K562 (cell line): ENCODE results near the gene KDF1. TPM values are rescaled to one million over a fixed set of nuclear protein-coding genes. Genes with fewer than 3 reads are reported as not detected.

Experiments used
- ARHGAP35 ChIP-seq: fragments of 450-650 bp; IDR thresholded peaks from 2 replicates; pipeline ENCODE4 v1.6.1; 2018; ENCODE audit not compliant: partially characterized antibody
- ASH1L ChIP-seq: fragments of 450-650 bp; IDR thresholded peaks from 2 replicates; pipeline ENCODE4 v1.6.1; 2018; ENCODE audit warnings: borderline replicate concordance, mild to moderate bottlenecking, low read depth; ENCODE audit not compliant: partially characterized antibody
- BMI1 ChIP-seq: fragments of 150-350 bp; IDR thresholded peaks from 2 replicates; pipeline ENCODE4 v1.6.1; 2014; ENCODE audit warnings: low read length
- CBFB ChIP-seq: sonication (generic); formaldehyde crosslinking; IDR thresholded peaks from 2 replicates; pipeline ENCODE4 v1.4.0; 2020; ENCODE audit warnings: mild to moderate bottlenecking, missing genetic modification reagents
- COPS2 ChIP-seq: fragments of 450-650 bp; conservative IDR thresholded peaks from 2 replicates; pipeline ENCODE4 v1.6.1; 2016; ENCODE audit warnings: mild to moderate bottlenecking, moderate library complexity
- DIDO1 ChIP-seq: fragments of 450-650 bp; IDR thresholded peaks from 2 replicates; pipeline ENCODE4 v1.6.1; 2016; ENCODE audit warnings: low read depth, missing biosample characterization, missing genetic modification characterization
- GTF2B ChIP-seq: IDR thresholded peaks from 2 replicates; pipeline ENCODE4 v1.6.1; 2011; ENCODE audit not compliant: insufficient read length; ENCODE audit errors: extremely low read depth
- HES1 ChIP-seq: fragments of 450-650 bp; IDR thresholded peaks from 2 replicates; pipeline ENCODE4 v1.6.1; 2016; ENCODE audit warnings: low read depth, mild to moderate bottlenecking, moderate library complexity
- KDM2B ChIP-seq: fragments of 250-450 bp; sonication (Bioruptor Pico); IDR thresholded peaks from 2 replicates; pipeline ENCODE4 v1.8.0; 2021; ENCODE audit warnings: mild to moderate bottlenecking, moderate library complexity
- NEUROD1 ChIP-seq: fragments of 150-350 bp; IDR thresholded peaks from 2 replicates; pipeline ENCODE4 v1.6.1; 2014; ENCODE audit warnings: borderline replicate concordance, low read length, low read depth; ENCODE audit not compliant: partially characterized antibody
- PCBP1 ChIP-seq: fragments of 200-400 bp; formaldehyde crosslinking; IDR thresholded peaks from 2 replicates; pipeline ENCODE4 v1.6.1; 2018; ENCODE audit warnings: mild to moderate bottlenecking, low read depth, low read length; ENCODE audit not compliant: poor library complexity, severe bottlenecking
- PHF8 ChIP-seq: fragments of 200-600 bp; sonication (generic); IDR thresholded peaks from 2 replicates; pipeline ENCODE4 v1.6.1; 2012; ENCODE audit warnings: mixed run types, mild to moderate bottlenecking, inconsistent platforms, low read length, moderate library complexity, borderline replicate concordance
- SMARCC2 ChIP-seq: fragments of 450-650 bp; IDR thresholded peaks from 2 replicates; pipeline ENCODE4 v1.6.1; 2017; ENCODE audit warnings: antibody characterized with exemption, moderate library complexity, mild to moderate bottlenecking, low read depth
- SRSF1 ChIP-seq: fragments of 200-400 bp; formaldehyde crosslinking; IDR thresholded peaks from 2 replicates; pipeline ENCODE4 v1.6.1; 2017; ENCODE audit warnings: mild to moderate bottlenecking, low read depth, low read length, moderate library complexity
- THRA ChIP-seq: fragments of 450-650 bp; IDR thresholded peaks from 2 replicates; pipeline ENCODE4 v1.6.1; 2017; ENCODE audit warnings: mild to moderate bottlenecking, moderate library complexity
- THRAP3 ChIP-seq: fragments of 450-650 bp; IDR thresholded peaks from 2 replicates; pipeline ENCODE4 v1.6.1; 2016; ENCODE audit warnings: mild to moderate bottlenecking, inconsistent platforms, borderline replicate concordance
- ZNF12 ChIP-seq: sonication (generic); formaldehyde crosslinking; IDR thresholded peaks from 2 replicates; pipeline ENCODE4 v1.4.0; 2020; ENCODE audit warnings: mild to moderate bottlenecking, missing genetic modification reagents
- ZNF3 ChIP-seq: fragments of 250-450 bp; sonication (Bioruptor Pico); IDR thresholded peaks from 2 replicates; pipeline ENCODE4 v1.5.0; 2021; ENCODE audit warnings: mild to moderate bottlenecking, moderate library complexity
- polyA plus RNA-seq, 8 experiments: library from polyadenylated mRNA; depleted of rRNA in 4 of 8; stranded (reverse) in 5 of 8; unstranded in 3 of 8; fragments of >200 nt; fragmentation: Nextera tagmentation in 2 of 8; fragmentation: Illumina TruSeq in 1 of 8; extraction: Ambion mirVana in 2 of 8; extraction: Trizol in 1 of 8; gene quantifications; 2 replicates each; pipeline versions ENCODE4 v1.2.1 to v1.2.3, GENCODE V29; 2011 to 2014; ENCODE audit warnings: inconsistent platforms in 1 of 8, missing spikeins in 1 of 8
- total RNA-seq, 7 experiments: library from RNA; depleted of rRNA in 6 of 7; stranded (reverse); fragments of >200 nt in 6 of 7; fragmentation: Illumina TruSeq in 2 of 7; extraction: Trizol in 2 of 7; gene quantifications; 2 replicates each; pipeline versions ENCODE4 v1.2.1 to v1.2.3, GENCODE V29; 2011 to 2021; ENCODE audit warnings: low replicate concordance in 1 of 7
- TF ChIP-seq, protein P1 (sequence below): fragments of 450-650 bp; formaldehyde crosslinking; IDR thresholded peaks from 2 replicates; pipeline ENCODE4 v1.4.0; 2022; ENCODE audit warnings: missing genetic modification characterization
- TF ChIP-seq, protein P2 (sequence below): fragments of 250-450 bp; sonication (Bioruptor Pico); IDR thresholded peaks from 2 replicates; pipeline ENCODE4 v1.6.1; 2021; ENCODE audit warnings: mild to moderate bottlenecking
- TF ChIP-seq, protein P3 (sequence below): fragments of 250-450 bp; sonication (Bioruptor Pico); IDR thresholded peaks from 2 replicates; pipeline ENCODE4 v1.4.0; 2020; ENCODE audit warnings: mild to moderate bottlenecking, moderate library complexity

The KDF1 gene
- total and polyA plus RNA-seq, 9 of the 15 experiments (the other 6 are each of a cell fraction or from before 2014, with no cell fraction given) = 0.38 to 1.9 (median 0.83) TPM

DNA sequence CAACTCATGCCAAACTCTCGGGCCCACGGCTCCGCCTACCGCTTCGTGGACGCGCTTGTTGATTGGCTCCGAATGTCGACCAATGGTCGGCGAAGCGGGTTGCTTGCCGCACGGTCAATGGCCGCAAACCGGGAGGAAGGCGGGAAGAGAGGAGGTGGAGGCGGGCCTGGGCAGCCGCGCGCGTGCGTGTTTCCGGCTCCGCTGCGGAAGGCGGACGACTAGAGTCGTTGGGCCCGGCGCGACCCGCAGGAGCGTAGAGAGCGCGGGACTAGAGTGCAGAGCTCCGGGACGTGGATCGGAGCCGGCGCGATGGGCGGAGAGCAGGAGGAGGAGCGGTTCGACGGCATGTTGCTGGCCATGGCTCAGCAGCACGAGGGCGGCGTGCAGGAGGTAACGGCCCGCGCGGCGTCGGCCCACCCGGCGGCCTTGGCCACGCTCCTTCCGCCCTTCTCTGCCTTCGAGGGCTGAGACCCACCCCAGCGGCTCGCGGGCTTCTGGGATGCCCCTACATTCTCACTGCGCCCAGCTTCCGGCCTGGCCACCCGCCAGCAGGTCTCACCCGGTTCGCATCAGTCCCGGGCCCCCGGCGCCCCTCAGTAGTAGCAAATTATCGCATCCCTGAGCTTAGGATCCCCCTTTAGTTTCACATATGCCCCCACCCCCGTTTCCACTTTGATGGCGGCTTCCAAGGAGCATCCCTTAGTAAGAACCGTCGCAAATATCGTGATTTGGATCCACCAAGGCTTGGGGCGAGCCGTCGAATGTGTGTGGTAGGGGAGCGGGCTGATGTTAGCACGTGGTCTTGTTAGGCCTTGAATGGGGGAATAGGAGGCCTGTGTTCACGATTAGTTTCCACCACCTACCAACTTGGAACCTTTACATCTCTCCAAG is 38.5 kb downstream of the KDF1 start, which contains the start of gene NUDC (continued):
- TF ChIP-seq, protein P1, sequence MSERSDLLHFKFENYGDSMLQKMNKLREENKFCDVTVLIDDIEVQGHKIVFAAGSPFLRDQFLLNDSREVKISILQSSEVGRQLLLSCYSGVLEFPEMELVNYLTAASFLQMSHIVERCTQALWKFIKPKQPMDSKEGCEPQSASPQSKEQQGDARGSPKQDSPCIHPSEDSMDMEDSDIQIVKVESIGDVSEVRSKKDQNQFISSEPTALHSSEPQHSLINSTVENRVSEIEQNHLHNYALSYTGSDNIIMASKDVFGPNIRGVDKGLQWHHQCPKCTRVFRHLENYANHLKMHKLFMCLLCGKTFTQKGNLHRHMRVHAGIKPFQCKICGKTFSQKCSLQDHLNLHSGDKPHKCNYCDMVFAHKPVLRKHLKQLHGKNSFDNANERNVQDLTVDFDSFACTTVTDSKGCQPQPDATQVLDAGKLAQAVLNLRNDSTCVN (CRISPR knock-in tag) = no peak
- TF ChIP-seq NEUROD1 (peak; percentile 82), PHF8 (peak; percentile 95; the same call in 1 of the 2 replicates), ZNF3 (CRISPR knock-in tag) (no peak), ZNF12 (CRISPR knock-in tag) (no peak), GTF2B (no peak), COPS2 (no peak), THRAP3 (no peak), ARHGAP35 (no peak), SMARCC2 (no peak), ASH1L (peak; percentile 70), DIDO1 (no peak), THRA (no peak), CBFB (peak; percentile 93), HES1 (no peak), PCBP1 (peak; percentile 29), KDM2B (CRISPR knock-in tag) (0 out of 2 replicates have a peak, but pooled peaks have one; percentile 33), BMI1 (0 out of 2 replicates have a peak, but pooled peaks have one; percentile 71), SRSF1 (no peak)
- TF ChIP-seq, protein P2, sequence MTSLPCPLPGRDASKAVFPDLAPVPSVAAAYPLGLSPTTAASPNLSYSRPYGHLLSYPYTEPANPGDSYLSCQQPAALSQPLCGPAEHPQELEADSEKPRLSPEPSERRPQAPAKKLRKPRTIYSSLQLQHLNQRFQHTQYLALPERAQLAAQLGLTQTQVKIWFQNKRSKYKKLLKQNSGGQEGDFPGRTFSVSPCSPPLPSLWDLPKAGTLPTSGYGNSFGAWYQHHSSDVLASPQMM (CRISPR knock-in tag) = no peak
- TF ChIP-seq, protein P3, sequence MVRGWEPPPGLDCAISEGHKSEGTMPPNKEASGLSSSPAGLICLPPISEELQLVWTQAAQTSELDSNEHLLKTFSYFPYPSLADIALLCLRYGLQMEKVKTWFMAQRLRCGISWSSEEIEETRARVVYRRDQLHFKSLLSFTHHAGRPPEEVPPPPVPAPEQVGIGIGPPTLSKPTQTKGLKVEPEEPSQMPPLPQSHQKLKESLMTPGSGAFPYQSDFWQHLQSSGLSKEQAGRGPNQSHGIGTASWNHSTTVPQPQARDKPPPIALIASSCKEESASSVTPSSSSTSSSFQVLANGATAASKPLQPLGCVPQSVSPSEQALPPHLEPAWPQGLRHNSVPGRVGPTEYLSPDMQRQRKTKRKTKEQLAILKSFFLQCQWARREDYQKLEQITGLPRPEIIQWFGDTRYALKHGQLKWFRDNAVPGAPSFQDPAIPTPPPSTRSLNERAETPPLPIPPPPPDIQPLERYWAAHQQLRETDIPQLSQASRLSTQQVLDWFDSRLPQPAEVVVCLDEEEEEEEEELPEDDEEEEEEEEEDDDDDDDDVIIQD (CRISPR knock-in tag) = no peak; the same call in 1 of the 2 replicates
